OCI-LY7 (cell line): ENCODE data around the gene SCFD2. TPM values are rescaled to one million over a fixed set of nuclear protein-coding genes. Genes with fewer than 3 reads are reported as not detected.

Experiments
- BruUV-seq: library from RNA; stranded (reverse); fragments of 400-500 nt; replicated peaks from 2 replicates; lab custom pipeline; 2021; lab: Mats Ljungman, UMichigan
- CTCF ChIA-PET: fragments of 300-600 bp; sonication (Branson Sonifier 250); formaldehyde crosslinking; loops from one replicate; lab custom pipeline; 2022; ENCODE audit warnings: antibody characterized with exemption; ENCODE audit not compliant: unreplicated experiment; lab: Charles Lee
- POLR2A ChIA-PET: fragments of 300-600 bp; sonication (Branson Sonifier 250); formaldehyde crosslinking; loops from one replicate; lab custom pipeline; 2022; ENCODE audit warnings: antibody characterized with exemption; lab: Charles Lee
- DNase-seq: peaks from one replicate; pipeline ENCODE4 v3.0.0-alpha.2; 2015; ENCODE audit warnings: low spot score
- H2AFZ ChIP-seq: fragments of 200-600 bp; sonication (generic), shearing (Covaris generic); 2 replicates; pipeline ENCODE4 v1.6.1; 2014; ENCODE audit warnings: mild to moderate bottlenecking, antibody characterized with exemption, low read length, moderate library complexity
- H3K27ac ChIP-seq: fragments of 200-600 bp; sonication (generic); 2 replicates; pipeline ENCODE4 v1.5.1; 2014; ENCODE audit warnings: mixed run types, low read depth, mild to moderate bottlenecking, moderate library complexity, low read length, inconsistent platforms; ENCODE audit not compliant: poor library complexity, severe bottlenecking
- H3K36me3 ChIP-seq: fragments of 200-600 bp; sonication (generic); 2 replicates; pipeline ENCODE4 v1.6.1; 2014; ENCODE audit warnings: mild to moderate bottlenecking, antibody characterized with exemption, low read length, moderate library complexity, mixed read lengths; ENCODE audit not compliant: insufficient read depth
- H3K4me1 ChIP-seq: fragments of 200-600 bp; sonication (generic); 2 replicates; pipeline ENCODE4 v1.5.1; 2014; ENCODE audit warnings: mild to moderate bottlenecking, low read length; ENCODE audit not compliant: insufficient read depth, poor library complexity, severe bottlenecking
- H3K4me2 ChIP-seq: fragments of 200-600 bp; sonication (generic); 2 replicates; pipeline ENCODE4 v1.6.1; 2014; ENCODE audit warnings: mild to moderate bottlenecking, low read length
- H3K4me3 ChIP-seq: fragments of 200-600 bp; sonication (generic); 2 replicates; pipeline ENCODE4 v1.5.1; 2014; ENCODE audit warnings: mild to moderate bottlenecking, low read depth, low read length; ENCODE audit not compliant: poor library complexity, severe bottlenecking
- H3K79me2 ChIP-seq: fragments of 200-600 bp; sonication (generic); 2 replicates; pipeline ENCODE4 v1.6.1; 2016; ENCODE audit warnings: low read depth, mild to moderate bottlenecking, low read length, moderate library complexity, mixed read lengths; ENCODE audit not compliant: insufficient read depth
- H3K9me2 ChIP-seq: fragments of 200-600 bp; sonication (generic); 2 replicates; pipeline ENCODE4 v1.6.1; 2016; ENCODE audit warnings: mild to moderate bottlenecking, low read length, mixed read lengths; ENCODE audit not compliant: insufficient read depth
- H3K9me3 ChIP-seq: fragments of 200-600 bp; sonication (generic); 2 replicates; pipeline ENCODE4 v1.6.1; 2014; ENCODE audit warnings: mild to moderate bottlenecking, mixed run types, low read length, mixed read lengths
- H4K20me1 ChIP-seq: fragments of 200-600 bp; sonication (generic); 2 replicates; pipeline ENCODE4 v1.6.1; 2014; ENCODE audit warnings: mild to moderate bottlenecking, antibody characterized with exemption, low read length, moderate library complexity, mixed read lengths; ENCODE audit not compliant: insufficient read depth
- CTCF ChIP-seq: fragments of 200-600 bp; sonication (generic); conservative IDR thresholded peaks from 2 replicates; pipeline ENCODE4 v1.5.1; 2014; ENCODE audit warnings: mild to moderate bottlenecking, antibody characterized with exemption, low read length, moderate library complexity, mixed read lengths
- EZH2phosphoT487 ChIP-seq: fragments of 200-600 bp; sonication (generic); IDR thresholded peaks from 2 replicates; pipeline ENCODE4 v1.6.1; 2018; ENCODE audit warnings: low read depth, borderline replicate concordance, mild to moderate bottlenecking, mixed run types, antibody characterized with exemption, low read length, moderate library complexity, mixed read lengths
- intact Hi-C: fragments of 100-400 bp; cut with micrococcal nuclease; formaldehyde crosslinking; loops from one replicate; pipeline ENCODE4 v1.10.0; 2022; ENCODE audit not compliant: unreplicated experiment
- total RNA-seq, 2 experiments: library from RNA; depleted of rRNA in 1 of 2; stranded (reverse); fragments of >200 nt in 1 of 2; shearing (Covaris generic) in 1 of 2; gene quantifications; 2 replicates each; pipeline ENCODE4 v1.2.3, GENCODE V29; 2014 to 2022

Gene SCFD2
- total RNA-seq, 2 experiments from 2014 or later, result 27.2 to 52.0 TPM

- DNase-seq, result no peak
- H4K20me1 ChIP-seq, result no peaks in the 10 kb centered on the region
- H3K9me2 ChIP-seq, result no peaks in the 10 kb centered on the region
- BruUV-seq, result no TSS peak
- no peak overlapping the region for H3K4me3 ChIP-seq
- no peaks in the 10 kb centered on the region for H3K4me1 ChIP-seq
- no peak overlapping the region for H3K27ac ChIP-seq
- no peaks in the 10 kb centered on the region for H3K9me3 ChIP-seq
- ChIA-PET POLR2A (no interaction called here), CTCF (no interaction called here)
- intact Hi-C loops, result no loop called here
- no peak overlapping the region for H2AFZ ChIP-seq
- no peaks in the 10 kb centered on the region for H3K79me2 ChIP-seq
- TF ChIP-seq EZH2phosphoT487 (no peak), CTCF (no peak)
- H3K36me3 ChIP-seq, result no peaks in the 10 kb centered on the region
- no peak overlapping the region for H3K4me2 ChIP-seq
These were observed 397.2 kb downstream of the SCFD2 start for GRCh38 chr4:52968691-52969090.

- CTCF ChIA-PET, result no interaction called here
- DNase-seq, result no peak
- Histone ChIP-seq H3K36me3 (no peaks in the 10 kb centered on the region), H3K9me2 (no peaks in the 10 kb centered on the region), H2AFZ (no peak overlapping the region), H3K4me1 (no peaks in the 10 kb centered on the region), H3K27ac (no peak overlapping the region), H4K20me1 (no peaks in the 10 kb centered on the region), H3K4me3 (no peak overlapping the region), H3K9me3 (no peaks in the 10 kb centered on the region), H3K4me2 (no peak overlapping the region), H3K79me2 (no peaks in the 10 kb centered on the region)
- intact Hi-C loops, result no loop called here
- no TSS peak for BruUV-seq
- POLR2A ChIA-PET, result no interaction called here
- TF ChIP-seq CTCF, result no peak
- TF ChIP-seq EZH2phosphoT487, result no peak
These were observed 397.6 kb downstream of the SCFD2 start for GRCh38 chr4:52968241-52968640.

- intact Hi-C loops, result no loop called here
- H3K27ac ChIP-seq, result no peak overlapping the region
- H3K79me2 ChIP-seq, result no peaks in the 10 kb centered on the region
- H3K4me3 ChIP-seq, result no peak overlapping the region
- no peaks in the 10 kb centered on the region for H3K9me2 ChIP-seq
- POLR2A ChIA-PET, result interaction anchor here (0.6 kb wide), 1 partner anchor 272 kb away, joined by 3 read pairs; no protein-coding TSS in a partner anchor
- CTCF ChIA-PET, result no interaction called here
- no peak overlapping the region for H3K4me2 ChIP-seq
- no TSS peak for BruUV-seq
- no peaks in the 10 kb centered on the region for H3K36me3 ChIP-seq
- DNase-seq, result no peak
- H3K9me3 ChIP-seq, result no peaks in the 10 kb centered on the region
- H3K4me1 ChIP-seq, result no peaks in the 10 kb centered on the region
- H4K20me1 ChIP-seq, result no peaks in the 10 kb centered on the region
- TF ChIP-seq CTCF (no peak), EZH2phosphoT487 (no peak)
- H2AFZ ChIP-seq, result no peak overlapping the region
These were observed 399.1 kb downstream of the SCFD2 start for GRCh38 chr4:52966781-52967180.
